Measurements from ENCODE around the gene TRAF3IP3.

TRAF3IP3 gene

DNA sequence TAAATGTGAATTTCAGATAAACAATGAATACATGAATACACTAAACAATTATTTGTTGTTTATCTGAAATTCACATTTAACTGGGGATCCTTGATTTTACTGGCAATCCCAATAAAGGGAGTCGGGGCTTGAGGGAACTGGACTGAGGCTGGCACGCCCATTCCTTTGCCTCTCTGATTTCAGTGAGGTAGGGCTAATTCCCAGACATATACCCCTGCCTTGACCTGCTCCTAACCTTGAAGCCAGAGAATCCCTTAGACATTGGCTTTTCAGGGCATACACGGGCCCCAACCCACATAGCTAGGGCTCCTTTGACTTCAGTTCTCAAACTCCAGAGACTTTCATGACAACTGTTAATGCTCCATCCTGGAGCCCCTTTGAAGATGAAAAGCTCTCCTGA is 61.1 kb downstream of the TRAF3IP3 start:
- DNase-seq (ENCODE audit: extremely low read depth, low read depth) = no peak
- H3K4me3 ChIP-seq (replicated peaks; ENCODE audit: low read depth, low read length) = no peak overlapping the region
- TF ChIP-seq, protein P1, sequence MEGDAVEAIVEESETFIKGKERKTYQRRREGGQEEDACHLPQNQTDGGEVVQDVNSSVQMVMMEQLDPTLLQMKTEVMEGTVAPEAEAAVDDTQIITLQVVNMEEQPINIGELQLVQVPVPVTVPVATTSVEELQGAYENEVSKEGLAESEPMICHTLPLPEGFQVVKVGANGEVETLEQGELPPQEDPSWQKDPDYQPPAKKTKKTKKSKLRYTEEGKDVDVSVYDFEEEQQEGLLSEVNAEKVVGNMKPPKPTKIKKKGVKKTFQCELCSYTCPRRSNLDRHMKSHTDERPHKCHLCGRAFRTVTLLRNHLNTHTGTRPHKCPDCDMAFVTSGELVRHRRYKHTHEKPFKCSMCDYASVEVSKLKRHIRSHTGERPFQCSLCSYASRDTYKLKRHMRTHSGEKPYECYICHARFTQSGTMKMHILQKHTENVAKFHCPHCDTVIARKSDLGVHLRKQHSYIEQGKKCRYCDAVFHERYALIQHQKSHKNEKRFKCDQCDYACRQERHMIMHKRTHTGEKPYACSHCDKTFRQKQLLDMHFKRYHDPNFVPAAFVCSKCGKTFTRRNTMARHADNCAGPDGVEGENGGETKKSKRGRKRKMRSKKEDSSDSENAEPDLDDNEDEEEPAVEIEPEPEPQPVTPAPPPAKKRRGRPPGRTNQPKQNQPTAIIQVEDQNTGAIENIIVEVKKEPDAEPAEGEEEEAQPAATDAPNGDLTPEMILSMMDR (IDR thresholded peaks at IDR 0.05; ENCODE audit: low read depth, low read length, missing control alignments) = no peak

DNA sequence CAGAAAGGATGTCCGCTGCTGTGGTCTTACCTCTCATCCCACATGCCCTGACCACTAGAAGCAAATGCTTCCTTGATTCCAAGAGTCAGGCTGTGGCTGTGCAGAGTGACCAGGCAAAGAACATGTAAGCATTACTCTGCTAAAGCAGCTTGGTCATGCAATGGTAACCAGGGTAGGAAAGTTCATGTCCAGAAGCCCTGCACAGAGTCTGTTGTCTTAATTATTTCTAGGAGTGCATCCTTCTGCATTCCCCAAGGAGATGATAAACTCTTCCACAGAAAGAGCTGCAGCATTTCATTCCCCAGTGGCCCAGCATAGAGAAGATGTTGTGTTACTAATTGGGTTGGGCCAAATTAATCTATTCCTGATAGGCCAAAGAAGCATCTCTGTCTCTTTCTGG is 61.8 kb downstream of the TRAF3IP3 start:
- TF ChIP-seq, protein P1 (IDR thresholded peaks at IDR 0.05; ENCODE audit: low read depth, low read length, missing control alignments) = no peak
- H3K4me3 ChIP-seq (replicated peaks; ENCODE audit: low read depth, low read length) = no peak overlapping the region

DNA sequence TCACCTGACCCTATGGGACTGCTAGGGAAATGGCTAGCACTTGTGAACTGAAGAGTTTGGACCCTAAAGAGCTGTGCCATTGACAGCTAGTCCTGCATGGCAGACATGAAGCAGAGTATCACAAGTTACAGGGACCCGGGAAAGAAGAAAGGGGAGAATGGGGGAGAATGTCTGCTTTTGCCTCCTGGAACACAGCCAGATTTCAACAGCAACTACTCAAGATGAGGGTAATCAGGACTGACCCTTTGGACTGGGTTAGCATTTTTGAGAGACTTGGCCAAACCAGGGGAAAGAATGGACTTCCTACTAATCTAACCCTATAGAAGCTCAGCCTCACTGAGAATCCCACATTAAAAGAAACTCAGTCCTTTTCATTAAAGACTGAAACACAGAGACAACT is 63.2 kb downstream of the TRAF3IP3 start:
- H3K4me3 ChIP-seq (replicated peaks; ENCODE audit: low read depth, low read length) = no peak overlapping the region
- no peak for DNase-seq (ENCODE audit: extremely low read depth, low read depth)
- TF ChIP-seq, protein P1 (IDR thresholded peaks at IDR 0.05; ENCODE audit: low read depth, low read length, missing control alignments) = no peak

More for the DNA sequence above, 61.8 kb downstream of the TRAF3IP3 start:
- no peak for DNase-seq (ENCODE audit: extremely low read depth, low read depth)

DNA sequence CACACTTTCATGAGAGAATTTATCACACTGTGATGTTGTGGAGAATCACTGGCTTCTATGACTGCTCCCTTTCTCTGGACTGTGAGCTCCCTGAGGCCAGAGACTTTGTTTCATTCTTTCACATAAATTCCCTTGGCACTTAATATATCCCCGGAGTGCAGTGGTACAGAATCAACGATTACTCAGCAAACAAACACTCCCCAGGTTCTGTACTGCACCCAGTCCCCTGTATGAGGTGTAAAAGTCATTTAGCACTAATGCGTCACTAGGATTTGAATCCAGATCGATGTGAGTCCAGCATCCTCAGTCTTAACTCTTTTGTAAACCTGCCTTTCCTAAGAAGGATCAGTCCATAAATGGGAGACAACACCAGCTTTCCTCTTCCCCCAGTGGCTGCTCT is 65.1 kb downstream of the TRAF3IP3 start:
- no peak for DNase-seq (ENCODE audit: extremely low read depth, low read depth)
- H3K4me3 ChIP-seq (replicated peaks; ENCODE audit: low read depth, low read length) = no peak overlapping the region
- TF ChIP-seq, protein P1 (IDR thresholded peaks at IDR 0.05; ENCODE audit: low read depth, low read length, missing control alignments) = no peak

DNA sequence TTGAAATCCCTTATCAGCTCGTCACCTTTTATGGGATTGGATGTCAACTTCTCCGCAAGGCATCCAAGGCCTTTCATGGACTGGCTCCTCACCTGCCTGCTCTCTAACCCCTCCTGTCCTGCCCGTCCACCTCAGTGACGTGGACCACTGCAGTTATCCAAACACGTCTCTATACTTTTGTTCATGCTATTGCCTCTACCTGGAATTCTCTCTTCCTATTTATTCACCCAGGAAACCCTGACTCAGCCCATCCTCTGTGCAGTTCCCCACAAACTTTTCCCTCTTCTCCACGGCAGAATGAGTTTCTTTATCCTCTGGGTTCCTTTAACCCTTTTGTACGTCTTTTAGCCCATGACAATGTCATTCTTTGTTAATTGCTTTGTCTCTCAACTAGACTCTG is 66.9 kb downstream of the TRAF3IP3 start:
- TF ChIP-seq, protein P1 (IDR thresholded peaks at IDR 0.05; ENCODE audit: low read depth, low read length, missing control alignments) = no peak
- no peak overlapping the region for H3K4me3 ChIP-seq (replicated peaks; ENCODE audit: low read depth, low read length)
- DNase-seq (ENCODE audit: extremely low read depth, low read depth) = no peak

DNA sequence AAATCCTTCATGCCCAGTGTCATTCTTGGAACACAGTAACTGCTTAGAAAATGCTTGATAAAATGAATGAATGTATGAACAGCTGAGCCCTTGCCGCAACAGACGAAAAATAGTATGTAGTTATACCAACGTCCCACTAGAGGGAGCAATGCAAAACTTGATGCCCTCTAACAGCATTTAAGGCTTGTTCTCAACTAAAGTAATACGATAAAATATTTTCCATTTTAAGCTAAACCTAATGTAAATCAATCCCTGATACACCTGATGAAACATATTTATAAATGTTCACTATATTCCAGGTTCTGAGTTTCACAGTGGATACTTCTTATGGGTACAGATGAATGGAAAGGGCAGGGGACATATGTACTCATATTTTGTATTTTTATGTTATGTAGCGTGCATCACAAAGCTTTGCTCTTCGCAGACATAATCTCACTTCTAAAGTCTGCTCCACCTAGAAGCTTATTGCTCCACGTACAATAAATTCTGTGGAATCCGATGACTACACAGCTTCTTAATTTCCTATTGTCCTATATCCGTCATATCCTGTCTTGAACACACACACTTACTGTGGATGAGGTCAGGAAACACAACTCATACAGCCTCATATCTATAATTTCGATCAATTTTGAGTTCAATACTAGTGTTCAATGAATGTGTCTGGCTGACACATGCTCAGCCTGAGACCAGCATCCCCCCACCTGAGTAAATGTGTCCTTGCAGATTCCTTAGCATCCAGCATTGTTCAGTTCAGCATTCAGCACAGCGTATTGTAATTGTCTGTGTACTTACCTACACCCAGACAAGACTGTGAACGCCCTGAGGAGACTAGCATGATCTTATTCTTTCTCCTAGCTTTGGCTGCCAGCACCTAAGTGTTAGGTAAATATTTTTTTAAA is 67.5 kb downstream of the TRAF3IP3 start:
- TF ChIP-seq, protein P1 (IDR thresholded peaks at IDR 0.05; ENCODE audit: low read depth, low read length, missing control alignments) = peak; percentile 71
- H3K4me3 ChIP-seq (replicated peaks; ENCODE audit: low read depth, low read length) = no peak overlapping the region
- DNase-seq (ENCODE audit: extremely low read depth, low read depth) = peak; percentile 67

All from HFF-Myc (cell line).